ENCODE measurements around the gene P2RX5. TPM values are rescaled to one million over a fixed set of nuclear protein-coding genes. Genes with fewer than 3 reads are reported as not detected.

The P2RX5 gene
- total and polyA plus RNA-seq, 2 experiments from 2014 or later: not detected

GRCh38 chr17:3740611-3741073 lies 44.7 kb upstream of the P2RX5 start:
- Histone ChIP-seq H3K36me3 (replicated peaks; ENCODE audit: insufficient read depth, low read depth) (no peaks in the 10 kb centered on the region), H3K9me3 (ENCODE audit: low read depth) (no peaks in the 10 kb centered on the region), H4K20me1 (ENCODE audit: insufficient read depth, poor library complexity, severe bottlenecking) (no peaks in the 10 kb centered on the region), H3K4me1 (ENCODE audit: insufficient read depth) (peaks cover 6% of the 10 kb centered on the region), H2AFZ (no peak overlapping the region), H3K79me2 (no peaks in the 10 kb centered on the region), H3K4me2 (no peak overlapping the region), H3K9me2 (replicated peaks; ENCODE audit: insufficient read depth) (no peaks in the 10 kb centered on the region), H3K27me3 (no peaks in the 10 kb centered on the region), H3K4me3 (no peak overlapping the region), H3K27ac (no peak overlapping the region)
- TF ChIP-seq EZH2phosphoT487 (IDR thresholded peaks at IDR 0.05; ENCODE audit: low read depth, severe bottlenecking, unreplicated experiment): no peak
- no peak for TF ChIP-seq EZH2 (IDR thresholded peaks at IDR 0.05; ENCODE audit: borderline replicate concordance)
- no peak for TF ChIP-seq CTCF (IDR thresholded peaks at IDR 0.05; ENCODE audit: poor library complexity)
- 71% methylated on average over 14 of the region's 14 CpGs for WGBS (ENCODE audit: low lambda C conversion rate, missing lambda C conversion rate)
- DNase-seq (ENCODE audit: low spot score): no peak

GRCh38 chr17:3739422-3740124 lies 43.6 kb upstream of the P2RX5 start:
- Histone ChIP-seq H3K27me3 (no peaks in the 10 kb centered on the region), H3K36me3 (replicated peaks; ENCODE audit: insufficient read depth, low read depth) (no peaks in the 10 kb centered on the region), H3K4me2 (no peak overlapping the region), H3K9me3 (ENCODE audit: low read depth) (no peaks in the 10 kb centered on the region), H2AFZ (no peak overlapping the region), H3K79me2 (no peaks in the 10 kb centered on the region), H3K9me2 (replicated peaks; ENCODE audit: insufficient read depth) (no peaks in the 10 kb centered on the region), H3K27ac (no peak overlapping the region), H3K4me1 (ENCODE audit: insufficient read depth) (peaks cover 6% of the 10 kb centered on the region), H3K4me3 (no peak overlapping the region), H4K20me1 (ENCODE audit: insufficient read depth, poor library complexity, severe bottlenecking) (no peaks in the 10 kb centered on the region)
- DNase-seq (ENCODE audit: low spot score): no peak
- 83% methylated on average over 16 of the region's 16 CpGs for WGBS (ENCODE audit: low lambda C conversion rate, missing lambda C conversion rate)
- no peak for TF ChIP-seq CTCF (IDR thresholded peaks at IDR 0.05; ENCODE audit: poor library complexity)
- no peak for TF ChIP-seq EZH2 (IDR thresholded peaks at IDR 0.05; ENCODE audit: borderline replicate concordance)

GRCh38 chr17:3738562-3739295 lies 42.8 kb upstream of the P2RX5 start:
- Histone ChIP-seq H4K20me1 (ENCODE audit: insufficient read depth, poor library complexity, severe bottlenecking) (no peaks in the 10 kb centered on the region), H3K27me3 (no peaks in the 10 kb centered on the region), H3K9me2 (replicated peaks; ENCODE audit: insufficient read depth) (no peaks in the 10 kb centered on the region), H2AFZ (no peak overlapping the region), H3K4me3 (no peak overlapping the region), H3K9me3 (ENCODE audit: low read depth) (no peaks in the 10 kb centered on the region), H3K79me2 (no peaks in the 10 kb centered on the region), H3K27ac (no peak overlapping the region), H3K4me1 (ENCODE audit: insufficient read depth) (peaks cover 6% of the 10 kb centered on the region), H3K4me2 (peak overlapping the region; percentile 68), H3K36me3 (replicated peaks; ENCODE audit: insufficient read depth, low read depth) (no peaks in the 10 kb centered on the region)
- DNase-seq (ENCODE audit: low spot score): peak; percentile 50
- 62% methylated on average over 16 of the region's 16 CpGs for WGBS (ENCODE audit: low lambda C conversion rate, missing lambda C conversion rate)
- no peak for TF ChIP-seq CTCF (IDR thresholded peaks at IDR 0.05; ENCODE audit: poor library complexity)
- TF ChIP-seq EZH2 (IDR thresholded peaks at IDR 0.05; ENCODE audit: borderline replicate concordance): no peak
- no peak for TF ChIP-seq EZH2phosphoT487 (IDR thresholded peaks at IDR 0.05; ENCODE audit: low read depth, severe bottlenecking, unreplicated experiment)
